WTC11 (cell line): ENCODE measurements around the gene RNF182. TPM values are rescaled to one million over a fixed set of nuclear protein-coding genes. Genes with fewer than 3 reads are reported as not detected.

Experiments used
- ATAC-seq: fragments of 200-7000 bp; cut with Tn5 transposase; 2 replicates; pipeline ENCODE4 v1.10.0; 2021; ENCODE audit warnings: mild to moderate bottlenecking, moderate library complexity
- CTCF ChIA-PET: fragments of 300-600 bp; sonication (Branson Sonifier 250); formaldehyde crosslinking; loops from one replicate; lab custom pipeline; 2021; ENCODE audit warnings: antibody characterized with exemption; lab: Charles Lee
- POLR2A ChIA-PET: fragments of 350-600 bp; sonication (Branson Sonifier 250); formaldehyde crosslinking; loops from one replicate; lab custom pipeline; 2021; ENCODE audit warnings: antibody characterized with exemption; lab: Charles Lee
- DNase-seq: peaks from one replicate; pipeline ENCODE4 v3.0.0; 2021; ENCODE audit warnings: low spot score
- H3K27ac Mint-ChIP-seq: 2 replicates; pipeline ENCODE4 v1.8.0; 2021; ENCODE audit warnings: mixed read lengths
- H3K27me3 Mint-ChIP-seq: 2 replicates; pipeline ENCODE4 v1.8.0; 2021; ENCODE audit warnings: low read depth, mild to moderate bottlenecking, moderate library complexity, mixed read lengths
- H3K36me3 Mint-ChIP-seq: 2 replicates; pipeline ENCODE4 v1.8.0; 2021; ENCODE audit warnings: mixed read lengths
- H3K4me1 Mint-ChIP-seq: 2 replicates; pipeline ENCODE4 v1.8.0; 2022; ENCODE audit warnings: mixed read lengths
- H3K4me3 Mint-ChIP-seq: 2 replicates; pipeline ENCODE4 v1.8.0; 2021; ENCODE audit warnings: mild to moderate bottlenecking, moderate library complexity, mixed read lengths
- H3K9me3 Mint-ChIP-seq: 2 replicates; pipeline ENCODE4 v1.8.0; 2021; ENCODE audit warnings: mixed read lengths
- CREB1 ChIP-seq: sonication (generic); formaldehyde crosslinking; IDR thresholded peaks from 2 replicates; pipeline ENCODE4 v1.8.0; 2023; ENCODE audit warnings: mild to moderate bottlenecking, missing genetic modification reagents
- E2F1 ChIP-seq: sonication (generic); formaldehyde crosslinking; IDR thresholded peaks from 2 replicates; pipeline ENCODE4 v1.8.0; 2022; ENCODE audit warnings: mild to moderate bottlenecking, missing genetic modification reagents
- E2F4 ChIP-seq: sonication (generic); formaldehyde crosslinking; IDR thresholded peaks from 2 replicates; pipeline ENCODE4 v1.8.1; 2022; ENCODE audit warnings: low read depth, mild to moderate bottlenecking, moderate library complexity, missing genetic modification reagents, borderline replicate concordance
- FOXK1 ChIP-seq: sonication (generic); formaldehyde crosslinking; IDR thresholded peaks from 2 replicates; pipeline ENCODE4 v1.8.0; 2022; ENCODE audit warnings: mild to moderate bottlenecking, moderate library complexity, missing genetic modification reagents
- KAT7 ChIP-seq: sonication (generic); formaldehyde crosslinking; IDR thresholded peaks from 2 replicates; pipeline ENCODE4 v1.8.1; 2023; ENCODE audit warnings: missing genetic modification reagents, mild to moderate bottlenecking, borderline replicate concordance
- MAX ChIP-seq: sonication (generic); formaldehyde crosslinking; IDR thresholded peaks from 2 replicates; pipeline ENCODE4 v1.8.0; 2022; ENCODE audit warnings: mild to moderate bottlenecking, missing genetic modification reagents
- MYBL2 ChIP-seq: sonication (generic); formaldehyde crosslinking; IDR thresholded peaks from 2 replicates; pipeline ENCODE4 v1.8.1; 2023; ENCODE audit warnings: mild to moderate bottlenecking, moderate library complexity, missing genetic modification reagents
- PRRX2 ChIP-seq: fragments of 250-450 bp; sonication (Bioruptor Pico); IDR thresholded peaks from 2 replicates; pipeline ENCODE4 v1.8.0; 2021; ENCODE audit warnings: mild to moderate bottlenecking
- RELA ChIP-seq: sonication (generic); formaldehyde crosslinking; IDR thresholded peaks from 2 replicates; pipeline ENCODE4 v1.8.1; 2022; ENCODE audit warnings: missing genetic modification reagents, mild to moderate bottlenecking, borderline replicate concordance
- SP1 ChIP-seq: sonication (generic); formaldehyde crosslinking; conservative IDR thresholded peaks from 2 replicates; pipeline ENCODE4 v1.8.1; 2022; ENCODE audit warnings: missing genetic modification reagents
- STAT6 ChIP-seq: sonication (generic); formaldehyde crosslinking; conservative IDR thresholded peaks from 2 replicates; pipeline ENCODE4 v1.8.1; 2023; ENCODE audit warnings: mild to moderate bottlenecking, low read depth, missing genetic modification reagents, moderate library complexity
- TEAD1 ChIP-seq: sonication (generic); formaldehyde crosslinking; IDR thresholded peaks from 2 replicates; pipeline ENCODE4 v1.8.0; 2022; ENCODE audit warnings: mild to moderate bottlenecking, missing genetic modification reagents
- TEAD4 ChIP-seq: sonication (generic); formaldehyde crosslinking; IDR thresholded peaks from 2 replicates; pipeline ENCODE4 v1.8.0; 2022; ENCODE audit warnings: mild to moderate bottlenecking, missing genetic modification reagents
- USF1 ChIP-seq: sonication (generic); formaldehyde crosslinking; IDR thresholded peaks from 2 replicates; pipeline ENCODE4 v1.8.0; 2022; ENCODE audit warnings: mild to moderate bottlenecking, missing genetic modification reagents
- USF2 ChIP-seq: sonication (generic); formaldehyde crosslinking; IDR thresholded peaks from 2 replicates; pipeline ENCODE4 v1.8.1; 2023; ENCODE audit warnings: mild to moderate bottlenecking, missing genetic modification reagents, moderate library complexity
- ZBTB21 ChIP-seq: sonication (generic); formaldehyde crosslinking; IDR thresholded peaks from 2 replicates; pipeline ENCODE4 v1.8.1; 2023; ENCODE audit warnings: mild to moderate bottlenecking, missing genetic modification reagents, borderline replicate concordance
- ZBTB43 ChIP-seq: sonication (generic); formaldehyde crosslinking; IDR thresholded peaks from 2 replicates; pipeline ENCODE4 v1.8.1; 2023; ENCODE audit warnings: mild to moderate bottlenecking, missing genetic modification reagents
- ZNF121 ChIP-seq: sonication (generic); formaldehyde crosslinking; IDR thresholded peaks from 2 replicates; pipeline ENCODE4 v1.8.0; 2023; ENCODE audit warnings: missing genetic modification reagents
- ZNF138 ChIP-seq: sonication (generic); formaldehyde crosslinking; conservative IDR thresholded peaks from 2 replicates; pipeline ENCODE4 v1.8.1; 2022; ENCODE audit warnings: mild to moderate bottlenecking, moderate library complexity, missing genetic modification reagents
- ZNF396 ChIP-seq: fragments of 250-450 bp; sonication (Bioruptor Pico); IDR thresholded peaks from 2 replicates; pipeline ENCODE4 v1.8.0; 2021; ENCODE audit warnings: mild to moderate bottlenecking, moderate library complexity, borderline replicate concordance
- ZNF416 ChIP-seq: fragments of 250-450 bp; sonication (Bioruptor Pico); IDR thresholded peaks from 2 replicates; pipeline ENCODE4 v1.9.0; 2021; ENCODE audit warnings: mild to moderate bottlenecking, inconsistent platforms
- ZNF423 ChIP-seq: fragments of 250-450 bp; sonication (Bioruptor Pico); IDR thresholded peaks from 2 replicates; pipeline ENCODE4 v2.1.2; 2022; ENCODE audit warnings: mild to moderate bottlenecking, moderate library complexity
- total RNA-seq: library from RNA; stranded (reverse); gene quantifications from 3 replicates; pipeline ENCODE4 v1.2.3, GENCODE V29; 2021

RNF182 gene
- total RNA-seq, 1 experiment from 2014 or later: 6.7 TPM

- TF ChIP-seq ZNF416: no peak
Measured at GRCh38 chr6:14016432-14016831, 91.7 kb downstream of the RNF182 start (continued).

- POLR2A ChIA-PET: interaction anchor here (1.1 kb wide), 1 partner anchor 92 kb away, joined by 3 read pairs; the partner anchor contains the start of gene RNF182
- H3K4me1 Mint-ChIP-seq: peaks cover 32% of the 10 kb centered on the region
- peaks cover 40% of the 10 kb centered on the region for H3K27me3 Mint-ChIP-seq
- peaks cover 9% of the 10 kb centered on the region for H3K36me3 Mint-ChIP-seq
- CTCF ChIA-PET: interaction anchor here (1.5 to 2.8 kb wide), 4 partner anchors 27 to 108 kb away, joined by 3 to 12 read pairs (median 10); partner anchors contain the start of gene RNF182
- TF ChIP-seq E2F4 (no peak), PRRX2 (CRISPR knock-in tag) (no peak), STAT6 (CRISPR knock-in tag) (no peak), ZBTB21 (CRISPR knock-in tag) (no peak), ZNF396 (CRISPR knock-in tag) (no peak), RELA (CRISPR knock-in tag) (no peak)
- no peak overlapping the region for H3K27ac Mint-ChIP-seq
- peaks cover 24% of the 10 kb centered on the region for H3K9me3 Mint-ChIP-seq
- ATAC-seq (no peak; the same call in 1 of the 2 replicates), DNase-seq (no peak)
- H3K4me3 Mint-ChIP-seq: peak overlapping the region; percentile 24
Measured at GRCh38 chr6:14016935-14017625, 92.3 kb downstream of the RNF182 start.

- DNase-seq: peak; percentile 43
- POLR2A ChIA-PET: interaction anchor here (1.1 kb wide), 1 partner anchor 93 kb away, joined by 3 read pairs; the partner anchor contains the start of gene RNF182
- Mint-ChIP-seq H3K27me3 (peaks cover 38% of the 10 kb centered on the region), H3K36me3 (peaks cover 9% of the 10 kb centered on the region), H3K9me3 (peaks cover 18% of the 10 kb centered on the region), H3K27ac (no peak overlapping the region), H3K4me1 (peaks cover 32% of the 10 kb centered on the region), H3K4me3 (peak overlapping the region; percentile 45)
- ATAC-seq: peak; percentile 47
- CTCF ChIA-PET: interaction anchor here (0.5 to 2.8 kb wide), 8 partner anchors 8 to 840 kb away, joined by 3 to 12 read pairs (median 4); partner anchors contain the start of gene RNF182
- TF ChIP-seq SP1 (CRISPR knock-in tag) (0 out of 2 replicates have a peak, but pooled peaks have one; percentile 15), MAX (CRISPR knock-in tag) (peak; percentile 61; the same call in 1 of the 2 replicates), MYBL2 (CRISPR knock-in tag) (0 out of 2 replicates have a peak, but pooled peaks have one; percentile 33), ZNF121 (CRISPR knock-in tag) (0 out of 2 replicates have a peak, but pooled peaks have one; percentile 24), USF1 (0 out of 2 replicates have a peak, but pooled peaks have one; percentile 31), PRRX2 (CRISPR knock-in tag) (no peak), ZBTB43 (CRISPR knock-in tag) (0 out of 2 replicates have a peak, but pooled peaks have one; percentile 16), KAT7 (no peak), ZNF423 (CRISPR knock-in tag) (0 out of 2 replicates have a peak, but pooled peaks have one; percentile 41), E2F1 (no peak), CREB1 (no peak), ZNF138 (CRISPR knock-in tag) (no peak), TEAD1 (0 out of 2 replicates have a peak, but pooled peaks have one; percentile 35), USF2 (no peak), FOXK1 (CRISPR knock-in tag) (no peak), TEAD4 (no peak)
Measured at GRCh38 chr6:14017626-14018475, 93.1 kb downstream of the RNF182 start.
